Pancreas (tissue), 10 donors: ENCODE results near the gene ASS1. TPM values are rescaled to one million over a fixed set of nuclear protein-coding genes. Genes with fewer than 3 reads are reported as not detected.

Experiments
- ATAC-seq, 4 donors: fragments of 200-7000 bp; cut with Tn5 transposase; one replicate each; pipeline versions ENCODE4 v1.8.0 to v1.9.1; 2020; ENCODE audit warnings: mild to moderate bottlenecking in 4 of 4, moderate library complexity in 4 of 4
- DNase-seq, 6 donors: peaks; one replicate each; pipeline ENCODE4 v3.0.0-alpha.2; 2020
- FAIRE-seq: peaks from 2 replicates; lab custom pipeline; 2012; peaks lifted over from hg19 to GRCh38; lab: Jason Lieb, UNC
- H3K27ac ChIP-seq, 4 donors: fragments of 200-600 bp; sonication (generic); 1 replicate in 3 of 4; 2 replicates in 1 of 4; pipeline versions ENCODE4 v1.5.0 to v1.8.0; 2020
- H3K27me3 ChIP-seq, 4 donors: fragments of 200-600 bp; one replicate each; pipeline ENCODE4 v1.8.0; 2021
- H3K36me3 ChIP-seq, 3 donors: fragments of 200-600 bp; sonication (generic) in 1 of 3; one replicate each; pipeline versions ENCODE4 v1.5.0 to v1.8.0; 2020 to 2021
- H3K4me1 ChIP-seq, 3 donors: fragments of 200-600 bp; one replicate each; pipeline ENCODE4 v1.8.0; 2021
- H3K4me3 ChIP-seq, 4 donors: fragments of 200-600 bp; sonication (generic) in 2 of 4; one replicate each; pipeline versions ENCODE4 v1.5.0 to v1.8.0; 2020 to 2021
- H3K9me3 ChIP-seq, 4 donors: fragments of 200-600 bp; one replicate each; pipeline ENCODE4 v1.8.0; 2021
- WGBS, 2 donors: extraction: QIAGEN DNeasy Blood & Tissue Kit; methylation state at CpG; one replicate each; pipeline ENCODE4 v1.1.7; 2013; 5-methylcytosine and 5-hydroxymethylcytosine counted together
- intact Hi-C, 3 donors: fragments of 100-400 bp; cut with DNase I; formaldehyde crosslinking; loops; one replicate each; pipeline versions ENCODE4 v1.11.1 to v1.14.2; 2022
- polyA plus RNA-seq, 2 donors: library from polyadenylated mRNA; stranded (reverse); fragments of 200-250 nt; gene quantifications; one replicate each; pipeline ENCODE4 v1.2.3, GENCODE V29; 2013
- total RNA-seq, 6 donors: library from RNA; stranded (reverse); fragmentation: NEBNext Ultra II Directional in 4 of 6; extraction: Animal tissue kit (Norgen Biotek cat#: 25700) in 4 of 6; gene quantifications; one replicate each; pipeline versions ENCODE4 v1.2.1 to v1.2.4, GENCODE V29; 2021 to 2023
- TF ChIP-seq, protein P1 (sequence below), 4 donors: fragments of 200-600 bp; sonication (generic) in 3 of 4; IDR thresholded peaks; one replicate each; pipeline versions ENCODE4 v1.5.0 to v1.8.0; 2021; ENCODE audit warnings: antibody characterized with exemption in 4 of 4
- donor health status: healthy with polysubstance abuse.
- donor health status: DM: no; HTN: no; CAD: no; lungs with moderate emphysema.
- donor health status: DM: no; HTN: no; CAD: no.
- donor health status: control.
- donor health status: control.
- donor health status: Bipolar disorder and iron deficiency.
- donor health status: DM: yes; HTN: yes; CAD: no.
- donor health status: DM: no; HTN: no; CAD: no.
- donor health status: DM: no; HTN: no; CAD: no.
- donor health status: DM: yes; HTN: yes; CAD: no.

Gene ASS1
- total and polyA plus RNA-seq, 8 donors = 19.3 to 71.4 (median 27.1) TPM

DNA sequence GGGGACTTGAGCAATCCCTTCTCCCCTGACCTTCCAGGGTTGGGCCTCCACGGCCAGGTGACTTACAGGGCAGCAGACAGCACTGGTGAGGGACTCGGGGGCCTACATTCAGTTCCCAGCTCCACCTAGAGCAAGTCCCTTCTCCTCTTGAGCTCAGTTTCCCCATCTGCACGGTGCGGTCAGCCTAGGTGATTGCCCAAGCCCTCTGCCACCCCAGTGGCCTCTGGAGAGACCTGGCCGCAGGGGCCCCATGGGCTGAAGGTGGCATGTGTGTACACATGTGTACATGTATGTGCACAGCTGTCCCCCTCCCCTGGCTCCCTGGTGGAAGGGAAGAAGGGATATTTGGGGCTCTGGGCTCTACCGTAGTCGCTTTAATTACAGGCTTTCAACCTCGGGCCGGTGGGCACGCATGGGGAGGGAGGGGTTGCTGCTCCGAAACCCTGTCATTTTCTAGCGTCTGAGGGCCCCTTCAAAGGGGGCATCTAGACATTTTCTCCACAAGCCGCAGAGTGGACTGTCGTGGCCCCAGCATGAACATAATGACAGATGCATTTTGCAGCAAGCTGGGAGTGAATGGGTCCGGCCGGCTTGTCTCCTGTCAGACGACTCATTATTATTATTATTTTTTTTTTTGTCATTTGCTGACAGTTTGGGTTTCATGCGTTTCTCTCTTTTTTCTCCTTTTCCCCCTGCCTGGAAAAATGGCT lies 44.0 kb downstream of the ASS1 start:
- TF ChIP-seq, protein P1, sequence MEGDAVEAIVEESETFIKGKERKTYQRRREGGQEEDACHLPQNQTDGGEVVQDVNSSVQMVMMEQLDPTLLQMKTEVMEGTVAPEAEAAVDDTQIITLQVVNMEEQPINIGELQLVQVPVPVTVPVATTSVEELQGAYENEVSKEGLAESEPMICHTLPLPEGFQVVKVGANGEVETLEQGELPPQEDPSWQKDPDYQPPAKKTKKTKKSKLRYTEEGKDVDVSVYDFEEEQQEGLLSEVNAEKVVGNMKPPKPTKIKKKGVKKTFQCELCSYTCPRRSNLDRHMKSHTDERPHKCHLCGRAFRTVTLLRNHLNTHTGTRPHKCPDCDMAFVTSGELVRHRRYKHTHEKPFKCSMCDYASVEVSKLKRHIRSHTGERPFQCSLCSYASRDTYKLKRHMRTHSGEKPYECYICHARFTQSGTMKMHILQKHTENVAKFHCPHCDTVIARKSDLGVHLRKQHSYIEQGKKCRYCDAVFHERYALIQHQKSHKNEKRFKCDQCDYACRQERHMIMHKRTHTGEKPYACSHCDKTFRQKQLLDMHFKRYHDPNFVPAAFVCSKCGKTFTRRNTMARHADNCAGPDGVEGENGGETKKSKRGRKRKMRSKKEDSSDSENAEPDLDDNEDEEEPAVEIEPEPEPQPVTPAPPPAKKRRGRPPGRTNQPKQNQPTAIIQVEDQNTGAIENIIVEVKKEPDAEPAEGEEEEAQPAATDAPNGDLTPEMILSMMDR (IDR thresholded peaks at IDR 0.05) = no peak
- Histone ChIP-seq H3K27me3 (no peaks in the 10 kb centered on the region), H3K4me3 (no peak overlapping the region), H3K9me3 (no peaks in the 10 kb centered on the region), H3K36me3 (no peaks in the 10 kb centered on the region), H3K27ac (no peak overlapping the region), H3K4me1 (no peaks in the 10 kb centered on the region)
- 86 to 87% methylated on average over 18 of the region's 18 CpGs for WGBS, 2 donors
- ATAC-seq (no peak), FAIRE-seq (no peak), DNase-seq (peak in 1 of 6 donors; percentile 50)
- intact Hi-C loops = no loop called here

DNA sequence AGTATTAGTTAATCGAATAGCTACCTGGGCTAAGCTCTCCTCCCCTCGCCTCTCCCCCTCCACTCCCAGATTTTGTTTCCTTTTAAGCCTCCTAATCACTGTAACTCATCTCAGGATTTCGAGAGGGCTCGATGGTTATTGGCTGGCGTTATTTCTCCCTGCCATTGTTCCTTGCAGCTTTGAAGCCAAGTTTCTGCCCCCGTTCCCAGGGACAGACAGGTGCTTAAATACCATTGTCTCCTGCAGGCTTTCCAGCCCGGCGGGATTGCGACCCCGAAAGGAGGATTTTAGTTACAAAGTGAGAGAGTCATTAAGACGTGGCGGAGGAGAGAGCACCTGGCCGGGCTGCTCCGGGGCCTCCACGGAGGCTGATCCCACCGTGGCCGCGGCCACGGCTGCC lies 46.2 kb downstream of the ASS1 start:
- Histone ChIP-seq H3K4me3 (no peak overlapping the region), H3K9me3 (no peaks in the 10 kb centered on the region), H3K27ac (no peak overlapping the region), H3K36me3 (no peaks in the 10 kb centered on the region), H3K4me1 (no peaks in the 10 kb centered on the region), H3K27me3 (no peaks in the 10 kb centered on the region)
- intact Hi-C loops = no loop called here
- ATAC-seq (no peak), FAIRE-seq (no peak), DNase-seq (no peak)
- TF ChIP-seq, protein P1 (IDR thresholded peaks at IDR 0.05) = no peak
- WGBS, 2 donors = 83 to 86% methylated on average over 19 of the region's 19 CpGs

DNA sequence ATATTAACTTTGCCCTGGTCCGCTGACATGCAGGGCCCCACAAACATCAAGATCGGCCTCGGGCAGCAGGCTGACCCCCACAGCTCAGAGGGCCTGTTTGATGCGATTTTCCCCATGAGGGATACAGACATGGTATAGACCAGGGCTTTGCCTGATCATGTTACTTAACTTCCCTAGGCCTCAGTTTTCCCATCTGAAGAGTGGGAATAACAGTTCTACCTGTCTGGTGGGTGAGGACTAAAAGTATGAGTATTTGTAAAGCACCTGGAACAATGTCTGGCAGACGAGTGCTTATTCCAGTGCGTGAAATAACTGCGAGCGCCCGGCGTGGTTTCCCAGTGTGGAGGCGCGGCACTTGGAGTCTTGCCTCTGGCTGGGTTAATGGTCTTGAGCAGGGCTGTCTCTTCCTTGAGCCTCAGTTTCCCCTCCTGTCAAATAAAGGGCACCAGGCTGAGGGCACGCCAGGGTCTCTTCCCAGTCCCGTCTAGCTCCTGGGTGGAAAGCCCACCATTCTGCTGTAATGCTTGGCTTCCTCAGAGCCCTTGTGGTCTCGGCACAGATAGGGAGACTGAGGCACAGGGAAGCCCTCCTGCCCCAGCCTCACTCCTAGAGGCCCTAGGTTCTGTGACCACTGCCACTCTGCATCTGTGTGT lies 47.2 kb downstream of the ASS1 start:
- Histone ChIP-seq H3K4me1 (no peaks in the 10 kb centered on the region), H3K4me3 (no peak overlapping the region), H3K36me3 (no peaks in the 10 kb centered on the region), H3K9me3 (no peaks in the 10 kb centered on the region), H3K27ac (no peak overlapping the region), H3K27me3 (no peaks in the 10 kb centered on the region)
- FAIRE-seq (no peak), ATAC-seq (no peak), DNase-seq (peak in 1 of 6 donors; percentile 28)
- TF ChIP-seq, protein P1 (IDR thresholded peaks at IDR 0.05) = no peak
- intact Hi-C loops = no loop called here
- WGBS, 2 donors = 94 to 97% methylated on average over 15 of the region's 15 CpGs

DNA sequence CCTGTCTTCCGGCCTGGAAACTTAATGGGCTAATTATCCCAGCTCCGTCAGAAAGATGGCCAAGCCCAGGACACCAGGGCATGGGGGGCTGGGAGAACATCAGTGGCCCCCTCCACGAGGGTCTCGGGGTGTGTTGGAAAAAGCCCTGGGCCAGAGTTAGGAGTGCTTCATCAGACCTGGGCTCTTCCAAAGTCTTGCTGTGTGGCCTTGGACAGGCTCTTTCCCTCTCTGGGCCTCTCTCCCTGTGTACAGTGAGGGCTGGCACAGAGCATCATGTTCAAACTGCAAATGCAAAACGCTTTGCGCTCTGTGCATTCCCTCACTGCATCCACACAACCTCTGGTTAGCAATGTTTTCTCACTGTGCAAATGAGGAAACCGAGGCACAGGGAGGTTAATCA lies 48.3 kb downstream of the ASS1 start:
- 90 to 92% methylated on average over 7 of the region's 7 CpGs for WGBS, 2 donors
- no peak for ATAC-seq
- Histone ChIP-seq H3K36me3 (no peaks in the 10 kb centered on the region), H3K4me3 (no peak overlapping the region), H3K27me3 (no peaks in the 10 kb centered on the region), H3K27ac (no peak overlapping the region), H3K4me1 (no peaks in the 10 kb centered on the region), H3K9me3 (no peaks in the 10 kb centered on the region)
- TF ChIP-seq, protein P1 (IDR thresholded peaks at IDR 0.05) = no peak
- DNase-seq = no peak
- intact Hi-C loops = no loop called here
- no peak for FAIRE-seq

DNA sequence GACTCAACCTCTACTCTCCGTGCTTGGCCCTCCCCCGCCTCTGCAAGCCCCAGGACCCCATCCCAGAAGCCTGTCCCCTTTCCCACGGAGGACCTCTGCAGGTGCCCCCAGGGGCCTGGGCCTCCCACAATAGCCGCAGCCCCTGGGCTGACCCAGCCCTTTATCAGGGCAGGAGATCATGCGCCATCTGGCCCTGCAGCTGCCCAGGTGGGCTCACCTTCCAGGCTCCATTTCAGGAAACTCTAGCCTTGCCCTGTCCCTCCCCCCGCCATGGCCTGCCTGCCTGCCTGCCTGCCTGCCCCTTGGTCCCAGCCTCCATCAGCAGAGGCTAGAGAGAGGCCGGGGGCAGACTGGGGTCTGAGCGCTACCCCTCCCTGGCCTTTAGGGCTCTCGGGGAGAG lies 48.7 kb downstream of the ASS1 start:
- H3K9me3 ChIP-seq = no peaks in the 10 kb centered on the region
- H3K27me3 ChIP-seq = no peaks in the 10 kb centered on the region
- H3K36me3 ChIP-seq = no peaks in the 10 kb centered on the region
- 88 to 92% methylated on average over 9 of the region's 9 CpGs for WGBS, 2 donors
- H3K4me1 ChIP-seq = no peaks in the 10 kb centered on the region
- no peak overlapping the region for H3K27ac ChIP-seq
- no peak overlapping the region for H3K4me3 ChIP-seq
- intact Hi-C loops = no loop called here
- TF ChIP-seq, protein P1 (IDR thresholded peaks at IDR 0.05) = no peak
- ATAC-seq = no peak
- peak in 1 of 6 donors; percentile 40 for DNase-seq
- FAIRE-seq = no peak
